Neural crest cell (in vitro differentiated cells): Measurements from ENCODE around the gene DAAM2. TPM values are rescaled to one million over a fixed set of nuclear protein-coding genes. Genes with fewer than 3 reads are reported as not detected.

Experiments used
- DNase-seq: peaks from one replicate; pipeline ENCODE4 v3.0.0; 2021; ENCODE audit warnings: low read depth, mixed read lengths, low spot score
- H3K27ac Mint-ChIP-seq: one replicate; pipeline ENCODE4 v1.8.0; 2021; ENCODE audit warnings: mild to moderate bottlenecking, mixed read lengths; ENCODE audit not compliant: unreplicated experiment
- H3K27me3 Mint-ChIP-seq: 2 replicates; pipeline ENCODE4 v1.8.0; 2021; ENCODE audit warnings: low read depth, mild to moderate bottlenecking, mixed read lengths
- H3K36me3 Mint-ChIP-seq: 2 replicates; pipeline ENCODE4 v1.8.0; 2021; ENCODE audit warnings: low read depth, mild to moderate bottlenecking, mixed read lengths
- H3K4me1 Mint-ChIP-seq: 2 replicates; pipeline ENCODE4 v1.8.0; 2021; ENCODE audit warnings: mixed read lengths
- H3K4me3 Mint-ChIP-seq: one replicate; pipeline ENCODE4 v1.8.0; 2021; ENCODE audit warnings: mild to moderate bottlenecking, mixed read lengths
- H3K9me3 Mint-ChIP-seq: 2 replicates; pipeline ENCODE4 v1.8.0; 2021; ENCODE audit warnings: mixed read lengths
- CTCF ChIP-seq: fragments of 200-600 bp; sonication (generic); conservative IDR thresholded peaks from 2 replicates; pipeline ENCODE4 v1.5.0; 2021; ENCODE audit warnings: antibody characterized with exemption, mild to moderate bottlenecking
- total RNA-seq: library from RNA; stranded (reverse); gene quantifications from 2 replicates; pipeline ENCODE4 v1.2.1, GENCODE V29; 2021

The DAAM2 gene
- total RNA-seq, 1 donor from 2014 or later, result 17.6 TPM

GRCh38 chr6:39897698-39898097 is 105.5 kb downstream of the DAAM2 start:
- Mint-ChIP-seq H3K9me3 (no peaks in the 10 kb centered on the region), H3K4me1 (peaks cover 16% of the 10 kb centered on the region), H3K27ac (no peak overlapping the region), H3K27me3 (no peaks in the 10 kb centered on the region), H3K36me3 (peaks cover 7% of the 10 kb centered on the region), H3K4me3 (no peak overlapping the region)
- TF ChIP-seq CTCF, result no peak
- DNase-seq, result no peak

- no peaks in the 10 kb centered on the region for H3K27me3 Mint-ChIP-seq
- H3K4me1 Mint-ChIP-seq, result peaks cover 16% of the 10 kb centered on the region
- H3K4me3 Mint-ChIP-seq, result no peak overlapping the region
- no peak for TF ChIP-seq CTCF
- DNase-seq, result no peak
- H3K36me3 Mint-ChIP-seq, result peaks cover 10% of the 10 kb centered on the region
- H3K9me3 Mint-ChIP-seq, result no peaks in the 10 kb centered on the region
- no peak overlapping the region for H3K27ac Mint-ChIP-seq
Observed at GRCh38 chr6:39898625-39899024, 106.4 kb downstream of the DAAM2 start.

- peaks cover 16% of the 10 kb centered on the region for H3K4me1 Mint-ChIP-seq
- no peak for TF ChIP-seq CTCF
- peaks cover 14% of the 10 kb centered on the region for H3K36me3 Mint-ChIP-seq
- no peak overlapping the region for H3K4me3 Mint-ChIP-seq
- DNase-seq, result no peak
- H3K27me3 Mint-ChIP-seq, result no peaks in the 10 kb centered on the region
- no peak overlapping the region for H3K27ac Mint-ChIP-seq
- H3K9me3 Mint-ChIP-seq, result no peaks in the 10 kb centered on the region
Observed at GRCh38 chr6:39899554-39900295, 107.5 kb downstream of the DAAM2 start.

- no peak for DNase-seq
- Mint-ChIP-seq H3K36me3 (peaks cover 18% of the 10 kb centered on the region), H3K4me3 (no peak overlapping the region), H3K9me3 (no peaks in the 10 kb centered on the region), H3K27me3 (no peaks in the 10 kb centered on the region), H3K4me1 (peaks cover 16% of the 10 kb centered on the region), H3K27ac (peak overlapping the region; percentile 57)
- no peak for TF ChIP-seq CTCF
Observed at GRCh38 chr6:39901116-39901655, 109.0 kb downstream of the DAAM2 start.

GRCh38 chr6:39901670-39902069 is 109.5 kb downstream of the DAAM2 start:
- TF ChIP-seq CTCF, result no peak
- Mint-ChIP-seq H3K36me3 (peaks cover 18% of the 10 kb centered on the region), H3K27me3 (no peaks in the 10 kb centered on the region), H3K4me3 (no peak overlapping the region), H3K4me1 (peaks cover 16% of the 10 kb centered on the region), H3K27ac (peak overlapping the region; percentile 57), H3K9me3 (no peaks in the 10 kb centered on the region)
- no peak for DNase-seq
